ENCODE measurements around the gene MEX3D.

The MEX3D gene

DNA sequence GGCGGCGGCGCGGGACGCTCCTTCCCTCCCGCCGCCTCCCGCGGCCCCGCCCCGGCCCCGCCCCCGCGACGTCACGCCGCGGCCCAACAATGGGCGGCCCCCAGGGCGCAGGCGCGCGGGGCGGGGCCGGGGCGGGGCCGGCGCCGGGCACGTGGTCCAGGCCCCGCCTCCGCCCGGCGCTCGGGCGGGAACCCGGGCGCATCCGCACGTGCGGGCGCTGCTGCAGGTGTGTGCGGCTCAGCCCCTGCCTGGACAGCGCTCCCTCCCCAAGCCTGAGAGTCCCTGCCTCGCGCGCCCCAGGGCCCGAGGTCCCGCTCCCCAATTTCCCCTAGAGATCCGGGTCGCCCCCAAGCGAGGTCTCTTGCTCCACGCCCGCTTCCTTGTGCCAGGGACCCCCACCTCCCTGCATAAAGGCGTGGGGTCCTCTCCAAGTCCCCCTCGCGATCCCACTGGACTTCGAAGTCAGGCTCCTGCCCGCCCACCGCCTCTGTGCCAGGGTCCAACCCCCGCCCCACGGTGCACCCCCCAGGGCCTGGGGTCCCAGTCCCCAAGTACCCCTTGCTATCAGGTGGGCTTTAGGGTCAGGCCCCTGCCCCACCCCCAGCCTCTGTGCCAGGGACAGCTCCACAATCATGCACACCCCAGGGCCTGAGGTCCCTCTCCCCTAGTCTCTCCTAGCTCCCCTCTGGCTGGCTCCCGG is at the start of gene MEX3D:
Gene MEX3D (minus strand): TSS at position 6 of the 700 bp plus-strand sequence. CDS start 267 bp downstream, outside the sequence.
- TF ChIP-seq ZFX (IDR thresholded peaks at IDR 0.05) (no peak), CTCF (conservative IDR thresholded peaks at IDR 0.05) (no peak)
- peak within 1 kb of the TSS; percentile 83 for H3K27ac ChIP-seq

GRCh38 chr19:1616875-1617274 is 48.8 kb upstream of the MEX3D start:
- no peak overlapping the region for H3K27ac ChIP-seq

DNA sequence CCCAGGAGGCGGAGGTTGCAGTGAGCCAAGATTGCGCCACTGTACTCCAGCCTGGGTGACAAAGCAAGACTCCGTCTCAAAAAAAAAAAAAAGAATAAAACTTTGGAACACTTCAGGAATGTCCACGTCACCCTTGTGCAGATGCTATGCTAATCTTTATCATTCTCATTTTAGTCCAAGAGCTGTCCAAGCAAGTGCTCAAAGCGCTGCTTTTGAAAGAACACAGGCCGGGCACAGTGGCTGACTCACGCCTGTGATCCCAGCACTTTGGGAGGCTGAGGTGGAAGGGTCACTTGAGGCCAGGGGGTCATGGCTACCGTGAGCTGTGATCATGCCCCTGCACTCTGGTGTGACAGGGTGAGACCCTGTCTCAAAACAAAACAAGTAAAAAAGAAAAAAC is 48.3 kb upstream of the MEX3D start:
- TF ChIP-seq ZFX (IDR thresholded peaks at IDR 0.05) (no peak), CTCF (conservative IDR thresholded peaks at IDR 0.05) (no peak)
- no peak overlapping the region for H3K27ac ChIP-seq

More at GRCh38 chr19:1616875-1617274, 48.8 kb upstream of the MEX3D start:
- TF ChIP-seq ZFX (IDR thresholded peaks at IDR 0.05) = no peak

DNA sequence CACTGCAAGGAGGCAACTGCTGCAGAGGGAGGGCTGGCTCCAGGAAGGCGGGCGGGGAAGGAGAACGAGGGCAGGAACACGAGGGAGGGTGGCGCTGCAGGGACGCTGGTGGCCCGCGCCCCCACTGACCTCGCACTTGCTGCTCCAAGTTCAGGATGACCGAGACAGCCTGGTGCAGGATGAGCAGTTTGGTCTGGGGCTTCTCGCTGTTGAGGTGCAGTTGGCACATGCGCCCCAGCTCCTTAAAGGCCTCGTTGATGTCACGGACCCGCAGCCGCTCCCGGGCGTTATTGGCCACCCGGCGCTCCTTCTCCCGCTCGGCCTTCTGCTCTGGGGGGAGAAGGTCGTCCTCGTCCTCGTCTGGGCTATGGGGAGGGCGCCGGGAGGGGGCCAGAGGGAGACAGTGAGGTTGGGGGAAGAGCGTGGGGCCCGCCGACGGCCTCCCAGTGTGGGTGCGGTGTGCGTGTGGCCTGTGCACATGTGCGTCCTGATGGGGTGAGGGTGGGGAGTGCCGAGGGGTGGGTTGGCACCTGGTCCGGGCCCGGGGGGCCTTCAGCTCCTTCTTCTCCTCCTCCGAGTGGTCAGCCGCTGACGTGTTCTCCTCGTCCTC is 47.1 kb upstream of the MEX3D start:
- no peak overlapping the region for H3K27ac ChIP-seq
- no peak for TF ChIP-seq CTCF (conservative IDR thresholded peaks at IDR 0.05)
- no peak for TF ChIP-seq ZFX (IDR thresholded peaks at IDR 0.05)

DNA sequence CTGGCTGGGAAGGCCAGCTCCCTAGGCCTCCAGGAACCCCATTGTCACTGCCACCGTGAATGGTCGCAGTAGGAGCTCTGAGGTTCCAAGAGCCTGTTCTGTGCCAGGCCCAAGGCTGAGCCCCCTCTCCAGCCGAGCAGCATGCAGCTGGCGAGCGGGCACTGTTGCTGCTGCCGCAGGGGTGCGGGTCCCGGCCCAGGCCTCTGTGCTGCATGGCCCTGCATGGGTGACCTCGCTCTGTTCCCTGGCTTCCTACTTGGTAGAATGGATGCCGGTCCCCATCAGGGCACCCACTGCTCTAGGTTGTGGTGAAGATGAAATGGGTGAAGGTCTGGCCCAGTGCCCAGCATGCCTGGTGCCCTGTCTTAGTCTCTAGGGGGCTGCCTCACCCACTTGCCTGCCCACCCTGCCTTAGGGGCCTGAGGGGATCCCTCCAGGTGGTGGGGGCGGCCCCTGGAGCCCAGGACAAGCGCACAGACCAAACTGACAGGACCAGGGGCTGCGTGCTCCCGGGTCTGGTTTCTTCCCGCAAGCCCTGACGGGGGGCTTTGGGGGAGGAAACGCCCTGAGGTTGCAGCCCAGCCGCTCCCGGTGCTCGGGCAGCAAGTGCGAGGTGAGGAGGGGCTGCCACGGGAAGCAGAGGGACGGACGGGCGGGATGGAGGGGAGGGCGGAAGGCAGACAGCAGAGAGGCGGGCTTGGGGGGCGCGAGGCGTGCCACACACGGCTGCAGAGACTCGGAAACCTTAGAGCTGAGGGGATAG is 45.9 kb upstream of the MEX3D start:
- TF ChIP-seq ZFX (IDR thresholded peaks at IDR 0.05) (no peak), CTCF (conservative IDR thresholded peaks at IDR 0.05) (no peak)

GRCh38 chr19:1613146-1613545 is 45.0 kb upstream of the MEX3D start:
- H3K27ac ChIP-seq = no peak overlapping the region
- TF ChIP-seq ZFX (IDR thresholded peaks at IDR 0.05) (no peak), CTCF (conservative IDR thresholded peaks at IDR 0.05) (no peak)

More for the DNA sequence above, 45.9 kb upstream of the MEX3D start:
- no peak overlapping the region for H3K27ac ChIP-seq

GRCh38 chr19:1612114-1613086 is 44.3 kb upstream of the MEX3D start:
- TF ChIP-seq ZFX (IDR thresholded peaks at IDR 0.05) = no peak
- TF ChIP-seq CTCF (conservative IDR thresholded peaks at IDR 0.05) = no peak
- H3K27ac ChIP-seq = no peak overlapping the region

All from C4-2B (cell line).